PC-3 (cell line): ENCODE results near the gene RTN4. TPM values are rescaled to one million over a fixed set of nuclear protein-coding genes. Genes with fewer than 3 reads are reported as not detected.

Experiments used
- ATAC-seq: fragments of 200-7000 bp; cut with Tn5 transposase; 2 replicates; pipeline ENCODE4 v1.9.1; 2020; ENCODE audit warnings: mild to moderate bottlenecking, moderate library complexity
- BruUV-seq: library from RNA; stranded (reverse); fragments of 400-500 nt; replicated peaks from 2 replicates; lab custom pipeline; 2021; lab: Mats Ljungman, UMichigan
- CTCF ChIA-PET: fragments of 300-600 bp; sonication (Branson Sonifier 250); formaldehyde crosslinking; loops from one replicate; lab custom pipeline; 2022; ENCODE audit warnings: antibody characterized with exemption; lab: Charles Lee
- POLR2A ChIA-PET: fragments of 300-600 bp; sonication (Branson Sonifier 250); formaldehyde crosslinking; loops from one replicate; lab custom pipeline; 2022; ENCODE audit warnings: antibody characterized with exemption; ENCODE audit not compliant: unreplicated experiment; lab: Charles Lee
- DNase-seq: peaks from one replicate; pipeline ENCODE4 v3.0.0-alpha.2; 2015
- H2AFZ ChIP-seq: fragments of 300-600 bp; sonication (generic); 2 replicates; pipeline ENCODE4 v1.6.0; 2016; ENCODE audit warnings: antibody characterized with exemption, low read length
- H3F3A ChIP-seq: fragments of 300-600 bp; sonication (generic); one replicate; pipeline ENCODE4 v1.6.0; 2017; ENCODE audit warnings: antibody characterized with exemption, low read length, control low read depth, mild to moderate bottlenecking; ENCODE audit not compliant: unreplicated experiment
- H3K27ac ChIP-seq: fragments of 300-600 bp; sonication (generic); 2 replicates; pipeline ENCODE4 v1.5.1; 2016; ENCODE audit warnings: mild to moderate bottlenecking, low read length
- H3K27me3 ChIP-seq: fragments of 300-600 bp; sonication (generic); 2 replicates; pipeline ENCODE4 v1.6.1; 2016; ENCODE audit warnings: low read length, mixed read lengths
- H3K36me3 ChIP-seq: fragments of 300-600 bp; sonication (generic); 2 replicates; pipeline ENCODE4 v1.6.1; 2016; ENCODE audit warnings: low read depth, mixed run types, low read length, mixed read lengths
- H3K4me1 ChIP-seq: fragments of 300-600 bp; sonication (generic); 2 replicates; pipeline ENCODE4 v1.5.1; 2016; ENCODE audit warnings: low read length; ENCODE audit not compliant: insufficient read depth
- H3K4me2 ChIP-seq: fragments of 300-600 bp; sonication (generic); 2 replicates; pipeline ENCODE4 v1.6.0; 2016; ENCODE audit warnings: low read length
- H3K4me3 ChIP-seq: fragments of 300-600 bp; sonication (generic); 2 replicates; pipeline ENCODE4 v1.5.1; 2016; ENCODE audit warnings: mild to moderate bottlenecking, low read length, mixed read lengths
- H3K79me2 ChIP-seq: fragments of 300-600 bp; sonication (generic); 2 replicates; pipeline ENCODE4 v1.6.1; 2017; ENCODE audit warnings: low read length, mixed read lengths
- H3K9ac ChIP-seq: fragments of 300-600 bp; sonication (generic); 2 replicates; pipeline ENCODE4 v1.6.0; 2016; ENCODE audit warnings: mild to moderate bottlenecking, low read length
- H3K9me2 ChIP-seq: fragments of 300-600 bp; sonication (generic); replicated peaks from 2 replicates; pipeline ENCODE4 v1.6.1; 2016; ENCODE audit warnings: mixed run types, low read length, mixed read lengths
- H3K9me3 ChIP-seq: fragments of 300-600 bp; sonication (generic); 2 replicates; pipeline ENCODE4 v1.6.1; 2016; ENCODE audit warnings: low read length, mixed read lengths
- H4K20me1 ChIP-seq: fragments of 300-600 bp; sonication (generic); 2 replicates; pipeline ENCODE4 v1.6.1; 2016; ENCODE audit warnings: low read length, mixed read lengths
- CTCF ChIP-seq: fragments of 300-600 bp; sonication (generic); conservative IDR thresholded peaks from 2 replicates; pipeline ENCODE4 v1.5.1; 2017; ENCODE audit warnings: antibody characterized with exemption, low read depth, mild to moderate bottlenecking, low read length
- EZH2 ChIP-seq: fragments of 300-600 bp; sonication (generic); IDR thresholded peaks from one replicate; pipeline ENCODE4 v1.6.1; 2017; ENCODE audit warnings: antibody characterized with exemption, mild to moderate bottlenecking, low read length; ENCODE audit not compliant: unreplicated experiment
- EZH2phosphoT487 ChIP-seq: fragments of 300-600 bp; sonication (generic); IDR thresholded peaks from 2 replicates; pipeline ENCODE4 v1.6.1; 2018; ENCODE audit warnings: mild to moderate bottlenecking, antibody characterized with exemption, low read length, borderline replicate concordance
- intact Hi-C: fragments of 100-400 bp; cut with micrococcal nuclease; formaldehyde crosslinking; loops from 2 replicates; pipeline ENCODE4 v1.9.0; 2023
- total RNA-seq: library from RNA; depleted of rRNA; stranded (reverse); fragments of >200 nt; gene quantifications from 2 replicates; pipeline ENCODE4 v1.2.3, GENCODE V29; 2014

Gene RTN4
- total RNA-seq, 1 experiment from 2014 or later = 150 TPM

GRCh38 chr2:55027226-55027625 is 23.0 kb downstream of the RTN4 start:
- peaks cover 92% of the 10 kb centered on the region for H4K20me1 ChIP-seq
- no peaks in the 10 kb centered on the region for H3K27me3 ChIP-seq
- no peak for ATAC-seq
- H3K4me3 ChIP-seq = no peak overlapping the region
- peaks cover 100% of the 10 kb centered on the region for H3K79me2 ChIP-seq
- intact Hi-C loops = no loop called here
- TF ChIP-seq CTCF (no peak), EZH2phosphoT487 (no peak)
- no peaks in the 10 kb centered on the region for H3K9me3 ChIP-seq
- H3K27ac ChIP-seq = no peak overlapping the region
- no peaks in the 10 kb centered on the region for H3K4me1 ChIP-seq
- H3K9me2 ChIP-seq = no peaks in the 10 kb centered on the region
- H3F3A ChIP-seq = no peaks in the 10 kb centered on the region
- BruUV-seq = no TSS peak
- H3K9ac ChIP-seq = no peak overlapping the region
- no peak overlapping the region for H3K4me2 ChIP-seq
- CTCF ChIA-PET = no interaction called here
- no peak overlapping the region for H2AFZ ChIP-seq
- no peak for DNase-seq
- POLR2A ChIA-PET = no interaction called here
- H3K36me3 ChIP-seq = no peaks in the 10 kb centered on the region

GRCh38 chr2:55026202-55026601 is 24.0 kb downstream of the RTN4 start:
- Histone ChIP-seq H3K4me1 (no peaks in the 10 kb centered on the region), H4K20me1 (peaks cover 91% of the 10 kb centered on the region), H3K9me3 (no peaks in the 10 kb centered on the region), H3K36me3 (no peaks in the 10 kb centered on the region), H2AFZ (no peak overlapping the region), H3K4me3 (no peak overlapping the region), H3K9ac (no peak overlapping the region), H3K27ac (no peak overlapping the region), H3K9me2 (no peaks in the 10 kb centered on the region), H3K27me3 (no peaks in the 10 kb centered on the region), H3K4me2 (no peak overlapping the region), H3F3A (no peaks in the 10 kb centered on the region), H3K79me2 (peaks cover 100% of the 10 kb centered on the region)
- ATAC-seq (no peak), DNase-seq (no peak)
- intact Hi-C loops = no loop called here
- BruUV-seq = no TSS peak
- TF ChIP-seq EZH2 (no peak), EZH2phosphoT487 (no peak), CTCF (no peak)
- POLR2A ChIA-PET = interaction anchor here (0.5 kb wide), 1 partner anchor 24 kb away, joined by 5 read pairs; the partner anchor contains the start of gene RTN4
- CTCF ChIA-PET = no interaction called here

- Histone ChIP-seq H3K9me3 (no peaks in the 10 kb centered on the region), H3K79me2 (peaks cover 100% of the 10 kb centered on the region), H3K4me1 (0 out of 2 replicates have a peak, but pooled peaks cover under 1% of the 10 kb centered on the region), H3K9me2 (no peaks in the 10 kb centered on the region), H3K9ac (no peak overlapping the region), H3K4me3 (no peak overlapping the region), H4K20me1 (peaks cover 86% of the 10 kb centered on the region), H3K27ac (no peak overlapping the region), H3K36me3 (no peaks in the 10 kb centered on the region), H2AFZ (no peak overlapping the region), H3F3A (no peaks in the 10 kb centered on the region), H3K27me3 (no peaks in the 10 kb centered on the region), H3K4me2 (no peak overlapping the region)
- ChIA-PET CTCF (no interaction called here), POLR2A (interaction anchor here (0.5 kb wide), 1 partner anchor 25 kb away, joined by 5 read pairs; the partner anchor contains the start of gene RTN4)
- BruUV-seq = no TSS peak
- no peak for ATAC-seq
- DNase-seq = no peak
- no peak for TF ChIP-seq EZH2phosphoT487
- no peak for TF ChIP-seq EZH2
- no peak for TF ChIP-seq CTCF
- intact Hi-C loops = no loop called here
Observed at GRCh38 chr2:55025627-55026026, 24.6 kb downstream of the RTN4 start.
